Esophagus (tissue), 2 donors: Measurements from ENCODE around the gene NKD2. TPM values are rescaled to one million over a fixed set of nuclear protein-coding genes. Genes with fewer than 3 reads are reported as not detected.

Experiments
- H3K27ac ChIP-seq, 2 donors: one replicate each; pipeline ENCODE4 v1.5.1; 2013; ENCODE audit warnings: low read depth in 2 of 2, mild to moderate bottlenecking in 2 of 2, inconsistent platforms in 1 of 2, low read length in 1 of 2, moderate library complexity in 1 of 2
- H3K27me3 ChIP-seq, 2 donors: one replicate each; pipeline ENCODE4 v1.6.1; 2013; ENCODE audit warnings: low read length in 2 of 2, control low read depth in 1 of 2, mild to moderate bottlenecking in 1 of 2; ENCODE audit not compliant: insufficient read depth in 2 of 2, control insufficient read depth in 1 of 2
- H3K36me3 ChIP-seq, 2 donors: one replicate each; pipeline ENCODE4 v1.6.1; 2013; ENCODE audit warnings: low read length in 1 of 2; ENCODE audit not compliant: control insufficient read depth in 2 of 2, insufficient read depth in 2 of 2
- H3K4me1 ChIP-seq, 2 donors: one replicate each; pipeline ENCODE4 v1.6.1; 2013; ENCODE audit warnings: low read length in 1 of 2; ENCODE audit not compliant: control insufficient read depth in 2 of 2, insufficient read depth in 2 of 2
- H3K4me3 ChIP-seq, 2 donors: one replicate each; pipeline ENCODE4 v1.5.1; 2013; ENCODE audit warnings: low read length in 2 of 2, mild to moderate bottlenecking in 2 of 2, low read depth in 1 of 2, moderate library complexity in 1 of 2
- H3K9me3 ChIP-seq, 2 donors: one replicate each; pipeline ENCODE4 v1.6.1; 2013; ENCODE audit warnings: mild to moderate bottlenecking in 2 of 2, low read depth in 1 of 2, low read length in 1 of 2, moderate library complexity in 1 of 2; ENCODE audit not compliant: control insufficient read depth in 2 of 2, insufficient read depth in 1 of 2
- WGBS, 2 donors: extraction: QIAGEN DNeasy Blood & Tissue Kit; methylation state at CpG; one replicate each; pipeline ENCODE4 v1.1.7; 2013; 5-methylcytosine and 5-hydroxymethylcytosine counted together
- polyA plus RNA-seq, 2 donors: library from polyadenylated mRNA; stranded (reverse); fragments of 200-250 nt; gene quantifications; one replicate each; pipeline ENCODE4 v1.2.3, GENCODE V29; 2013
- donor health status: healthy with polysubstance abuse.
- donor health status: Bipolar disorder and iron deficiency.

NKD2 gene
- polyA plus RNA-seq, 2 donors: 4.2 to 4.5 TPM

DNA sequence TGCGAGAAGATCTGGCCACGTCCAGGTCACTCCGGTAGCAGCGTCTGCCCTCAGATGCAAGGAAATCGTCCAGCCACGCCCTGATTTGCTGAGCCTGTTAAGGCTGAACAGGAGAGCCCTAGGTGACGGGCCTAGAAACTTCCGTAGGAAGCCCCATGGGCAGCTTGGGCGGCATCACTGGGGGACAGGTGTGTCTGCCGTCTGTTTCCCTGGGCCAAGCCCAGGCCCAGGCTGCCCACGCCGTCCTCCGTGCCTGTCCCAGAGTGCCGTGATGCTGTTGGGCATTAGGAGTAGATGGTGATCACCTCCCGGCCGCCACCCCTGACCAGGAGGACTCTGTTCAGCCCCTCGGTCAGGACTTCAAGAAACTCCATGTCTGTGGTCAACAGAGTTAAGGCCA, 43.5 kb downstream of the NKD2 start:
- peaks cover 0 to 14% of the 10 kb centered on the region in 2 donors for H3K36me3 ChIP-seq
- no peaks in the 10 kb centered on the region for H3K9me3 ChIP-seq
- H3K27ac ChIP-seq: no peak overlapping the region
- no peak overlapping the region for H3K4me3 ChIP-seq
- WGBS, 2 donors: 88 to 89% methylated on average over 17 of the region's 17 CpGs
- peaks cover 0 to 2% of the 10 kb centered on the region in 2 donors for H3K4me1 ChIP-seq
- no peaks in the 10 kb centered on the region for H3K27me3 ChIP-seq

GRCh38 chr5:1052641-1053390, 44.2 kb downstream of the NKD2 start:
- 56 to 68% methylated on average over 26 to 29 of the region's 29 CpGs for WGBS, 2 donors
- Histone ChIP-seq H3K9me3 (no peaks in the 10 kb centered on the region), H3K27ac (peak overlapping the region in 1 of 2 donors; percentile 2), H3K27me3 (no peaks in the 10 kb centered on the region), H3K4me1 (no peaks in the 10 kb centered on the region), H3K36me3 (peaks cover 0 to 20% of the 10 kb centered on the region in 2 donors), H3K4me3 (no peak overlapping the region)

GRCh38 chr5:1053391-1054017, 44.9 kb downstream of the NKD2 start:
- WGBS, 2 donors: 85 to 90% methylated on average over 32 of the region's 32 CpGs
- H3K36me3 ChIP-seq: peaks cover 0 to 20% of the 10 kb centered on the region in 2 donors
- H3K9me3 ChIP-seq: no peaks in the 10 kb centered on the region
- H3K27me3 ChIP-seq: no peaks in the 10 kb centered on the region
- no peak overlapping the region for H3K4me3 ChIP-seq
- H3K4me1 ChIP-seq: no peaks in the 10 kb centered on the region
- H3K27ac ChIP-seq: no peak overlapping the region

GRCh38 chr5:1054018-1054798, 45.6 kb downstream of the NKD2 start:
- WGBS, 2 donors: 90 to 91% methylated on average over 39 of the region's 39 CpGs
- H3K9me3 ChIP-seq: no peaks in the 10 kb centered on the region
- no peaks in the 10 kb centered on the region for H3K27me3 ChIP-seq
- peaks cover 0 to 22% of the 10 kb centered on the region in 2 donors for H3K36me3 ChIP-seq
- no peak overlapping the region for H3K4me3 ChIP-seq
- no peak overlapping the region for H3K27ac ChIP-seq
- no peaks in the 10 kb centered on the region for H3K4me1 ChIP-seq

- H3K9me3 ChIP-seq: no peaks in the 10 kb centered on the region
- no peak overlapping the region for H3K4me3 ChIP-seq
- peaks cover 0 to 28% of the 10 kb centered on the region in 2 donors for H3K36me3 ChIP-seq
- WGBS, 2 donors: 86 to 88% methylated on average over 39 of the region's 39 CpGs
- no peak overlapping the region for H3K27ac ChIP-seq
- H3K27me3 ChIP-seq: no peaks in the 10 kb centered on the region
- no peaks in the 10 kb centered on the region for H3K4me1 ChIP-seq
Observed at GRCh38 chr5:1054799-1055775, 46.5 kb downstream of the NKD2 start.

- 91 to 92% methylated on average over 39 of the region's 39 CpGs for WGBS, 2 donors
Observed at GRCh38 chr5:1055896-1056610, 47.5 kb downstream of the NKD2 start.

DNA sequence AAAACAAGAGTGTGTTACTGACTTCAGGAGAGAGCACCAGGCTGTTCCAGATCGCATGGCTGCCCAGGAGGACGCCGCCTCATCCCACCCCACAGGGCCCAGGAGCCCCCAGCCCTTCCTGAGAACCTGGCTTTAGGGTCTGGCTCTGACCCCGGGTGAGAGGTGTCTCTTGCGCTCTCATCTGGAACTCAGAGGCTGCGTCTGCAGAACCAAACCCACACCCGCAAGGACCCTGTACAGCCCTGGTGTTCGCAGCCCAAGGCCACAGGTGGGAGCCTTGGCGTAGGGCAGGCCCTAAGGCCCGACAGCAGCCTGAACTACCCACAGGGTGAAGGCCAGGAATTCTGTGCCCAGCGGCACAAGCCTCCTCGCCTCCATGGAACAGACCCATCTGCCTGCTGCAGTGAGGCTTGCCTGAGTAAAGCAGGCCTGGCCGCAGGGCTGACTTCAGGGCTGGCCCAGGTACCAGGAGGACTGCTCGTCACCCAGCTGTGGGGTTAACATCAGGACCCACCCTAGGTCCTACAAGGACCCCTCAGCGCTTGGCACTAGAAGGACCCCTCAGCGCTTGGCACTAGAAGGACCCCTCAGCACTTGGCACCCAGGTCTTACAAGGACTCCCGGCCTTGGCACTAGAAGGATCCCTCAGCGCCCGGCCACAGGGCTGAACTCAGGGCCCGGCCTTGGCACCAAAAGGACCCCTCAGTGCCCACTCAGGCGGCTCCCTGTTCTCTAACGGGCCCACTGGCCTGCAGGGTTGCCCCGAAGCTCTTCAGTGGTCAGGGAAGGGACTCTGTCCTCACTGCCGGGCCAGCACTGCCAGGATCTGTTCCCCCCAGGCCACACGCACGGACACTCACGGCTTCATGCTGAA, 48.2 kb downstream of the NKD2 start:
- WGBS, 2 donors: 93 to 94% methylated on average over 27 of the region's 27 CpGs
- H3K36me3 ChIP-seq: peaks cover 0 to 32% of the 10 kb centered on the region in 2 donors

More at GRCh38 chr5:1055896-1056610, 47.5 kb downstream of the NKD2 start:
- Histone ChIP-seq H3K9me3 (no peaks in the 10 kb centered on the region), H3K36me3 (peaks cover 0 to 33% of the 10 kb centered on the region in 2 donors), H3K4me3 (no peak overlapping the region), H3K27ac (no peak overlapping the region), H3K4me1 (no peaks in the 10 kb centered on the region), H3K27me3 (no peaks in the 10 kb centered on the region)

GRCh38 chr5:1057485-1058082, 49.0 kb downstream of the NKD2 start:
- no peak overlapping the region for H3K4me3 ChIP-seq
- H3K9me3 ChIP-seq: no peaks in the 10 kb centered on the region
- H3K27me3 ChIP-seq: no peaks in the 10 kb centered on the region
- no peak overlapping the region for H3K27ac ChIP-seq
- no peaks in the 10 kb centered on the region for H3K4me1 ChIP-seq
- WGBS, 2 donors: 84 to 85% methylated on average over 31 to 35 of the region's 36 CpGs
- H3K36me3 ChIP-seq: peaks cover 0 to 32% of the 10 kb centered on the region in 2 donors

More for the DNA sequence above, 48.2 kb downstream of the NKD2 start:
- Histone ChIP-seq H3K27ac (no peak overlapping the region), H3K9me3 (no peaks in the 10 kb centered on the region), H3K4me1 (no peaks in the 10 kb centered on the region), H3K4me3 (no peak overlapping the region), H3K27me3 (no peaks in the 10 kb centered on the region)
